HS-27A (cell line): ENCODE measurements around the gene SLC2A4RG.
"Not testable (repeated sequence)": the region's sequence is repeated elsewhere in the genome, so short reads cannot be mapped to it uniquely, and the experiment has no call there.

ENCODE experiments used
- DNase-seq: peaks from one replicate; pipeline ENCODE4 v3.0.0-alpha.2; 2012; ENCODE audit warnings: low read depth, missing footprints

The SLC2A4RG gene

GRCh38 chr20:63754008-63754407 lies 14.4 kb downstream of the SLC2A4RG start:
- no peak for DNase-seq

GRCh38 chr20:63755933-63756647 lies 16.5 kb downstream of the SLC2A4RG start:
- DNase-seq: no peak

GRCh38 chr20:63756648-63756991 lies 17.0 kb downstream of the SLC2A4RG start:
- no peak for DNase-seq

GRCh38 chr20:63758152-63758551 lies 18.6 kb downstream of the SLC2A4RG start:
- DNase-seq: no peak

- no peak for DNase-seq
These were observed 19.9 kb downstream of the SLC2A4RG start for GRCh38 chr20:63759377-63759901.

- DNase-seq: no peak
These were observed 25.7 kb downstream of the SLC2A4RG start for GRCh38 chr20:63765082-63765873.

- DNase-seq: no peak
These were observed 26.3 kb downstream of the SLC2A4RG start for GRCh38 chr20:63765902-63766301.

- DNase-seq: no peak
These were observed 27.3 kb downstream of the SLC2A4RG start for GRCh38 chr20:63766695-63767426.

GRCh38 chr20:63767456-63767855 lies 27.9 kb downstream of the SLC2A4RG start:
- no peak for DNase-seq

GRCh38 chr20:63767886-63768285 lies 28.3 kb downstream of the SLC2A4RG start:
- no peak for DNase-seq

GRCh38 chr20:63768591-63769515 lies 29.3 kb downstream of the SLC2A4RG start:
- no peak for DNase-seq

- no peak for DNase-seq
These were observed 30.4 kb downstream of the SLC2A4RG start for GRCh38 chr20:63769891-63770474.

GRCh38 chr20:63771046-63771707 lies 31.6 kb downstream of the SLC2A4RG start:
- DNase-seq: no peak

- DNase-seq: no peak
These were observed 33.4 kb downstream of the SLC2A4RG start for GRCh38 chr20:63772781-63773518.

- DNase-seq: no peak
These were observed 34.1 kb downstream of the SLC2A4RG start for GRCh38 chr20:63773571-63774241.

GRCh38 chr20:63774306-63774705 lies 34.7 kb downstream of the SLC2A4RG start:
- no peak for DNase-seq

GRCh38 chr20:63775096-63775978 lies 35.8 kb downstream of the SLC2A4RG start:
- no peak for DNase-seq

GRCh38 chr20:63776875-63777274 lies 37.3 kb downstream of the SLC2A4RG start:
- DNase-seq: not testable (repeated sequence)
